ENCODE results near the gene PEX26. TPM values are rescaled to one million over a fixed set of nuclear protein-coding genes. Genes with fewer than 3 reads are reported as not detected.
"Not testable (repeated sequence)": the region's sequence is repeated elsewhere in the genome, so short reads cannot be mapped to it uniquely, and the experiment has no call there.

PEX26 gene
- total RNA-seq, 1 experiment from 2014 or later = 47.1 TPM

GRCh38 chr22:18050065-18050464, 27.7 kb upstream of the PEX26 start:
- Mint-ChIP-seq H3K27me3 (ENCODE audit: insufficient read depth, unreplicated experiment) (no peaks in the 10 kb centered on the region), H3K4me1 (ENCODE audit: insufficient read depth, unreplicated experiment) (no peaks in the 10 kb centered on the region), H3K9me3 (ENCODE audit: unreplicated experiment) (no peaks in the 10 kb centered on the region), H3K36me3 (ENCODE audit: insufficient read depth, unreplicated experiment) (no peaks in the 10 kb centered on the region), H3K27ac (ENCODE audit: low read depth, unreplicated experiment) (no peak overlapping the region), H3K4me3 (ENCODE audit: unreplicated experiment) (no peak overlapping the region)
- CTCF ChIA-PET = interaction anchor here (0.5 kb wide), 1 partner anchor 443 kb away, joined by 3 read pairs; no protein-coding TSS in a partner anchor
- BruUV-seq (replicated peaks) = no TSS peak
- DNase-seq (ENCODE audit: unreplicated experiment) = no peak
- intact Hi-C loops (cut with micrococcal nuclease) = no loop called here
- no peak for TF ChIP-seq CTCF (IDR thresholded peaks at IDR 0.05; ENCODE audit: unreplicated experiment)
- POLR2A ChIA-PET = no interaction called here

- POLR2A ChIA-PET = interaction anchor here (1.7 kb wide), 1 partner anchor 16 kb away, joined by 4 read pairs; no protein-coding TSS in a partner anchor
- H3K4me3 Mint-ChIP-seq (ENCODE audit: unreplicated experiment); CTCF ChIA-PET; H3K27me3 Mint-ChIP-seq (ENCODE audit: insufficient read depth, unreplicated experiment); H3K4me1 Mint-ChIP-seq (ENCODE audit: insufficient read depth, unreplicated experiment); H3K9me3 Mint-ChIP-seq (ENCODE audit: unreplicated experiment); H3K27ac Mint-ChIP-seq (ENCODE audit: low read depth, unreplicated experiment); intact Hi-C loops (cut with micrococcal nuclease); BruUV-seq (replicated peaks); DNase-seq (ENCODE audit: unreplicated experiment); H3K36me3 Mint-ChIP-seq (ENCODE audit: insufficient read depth, unreplicated experiment): not testable (repeated sequence)
Measured at GRCh38 chr22:18051113-18051512, 26.7 kb upstream of the PEX26 start.

- H3K36me3 Mint-ChIP-seq (ENCODE audit: insufficient read depth, unreplicated experiment); H3K4me3 Mint-ChIP-seq (ENCODE audit: unreplicated experiment); H3K27ac Mint-ChIP-seq (ENCODE audit: low read depth, unreplicated experiment); BruUV-seq (replicated peaks); intact Hi-C loops (cut with micrococcal nuclease); H3K27me3 Mint-ChIP-seq (ENCODE audit: insufficient read depth, unreplicated experiment); POLR2A ChIA-PET; H3K9me3 Mint-ChIP-seq (ENCODE audit: unreplicated experiment); DNase-seq (ENCODE audit: unreplicated experiment): not testable (repeated sequence)
- H3K4me1 Mint-ChIP-seq (ENCODE audit: insufficient read depth, unreplicated experiment) = peaks cover 25% of the 10 kb centered on the region
- CTCF ChIA-PET = interaction anchor here (0.6 to 1.1 kb wide), 6 partner anchors 14 to 23 kb away, joined by 3 to 4 read pairs (median 3); no protein-coding TSS in a partner anchor
Measured at GRCh38 chr22:18053216-18053946, 24.4 kb upstream of the PEX26 start.

GRCh38 chr22:18055619-18056160, 22.1 kb upstream of the PEX26 start:
- intact Hi-C loops (cut with micrococcal nuclease) = no loop called here
- TF ChIP-seq CTCF (IDR thresholded peaks at IDR 0.05; ENCODE audit: unreplicated experiment) = no peak
- POLR2A ChIA-PET = interaction anchor here (0.5 to 4.5 kb wide), 9 partner anchors 8 to 32 kb away, joined by 3 to 49 read pairs (median 6); partner anchors contain the start of genes MICAL3 and PEX26
- DNase-seq (ENCODE audit: unreplicated experiment) = no peak
- H3K4me1 Mint-ChIP-seq (ENCODE audit: insufficient read depth, unreplicated experiment) = peaks cover 25% of the 10 kb centered on the region
- CTCF ChIA-PET = interaction anchor here (0.6 to 5.1 kb wide), 7 partner anchors 11 to 226 kb away, joined by 3 to 45 read pairs (median 3); no protein-coding TSS in a partner anchor
- no peak overlapping the region for H3K4me3 Mint-ChIP-seq (ENCODE audit: unreplicated experiment)
- no peaks in the 10 kb centered on the region for H3K36me3 Mint-ChIP-seq (ENCODE audit: insufficient read depth, unreplicated experiment)
- H3K27ac Mint-ChIP-seq (ENCODE audit: low read depth, unreplicated experiment) = no peak overlapping the region
- BruUV-seq (replicated peaks) = no TSS peak
- no peaks in the 10 kb centered on the region for H3K9me3 Mint-ChIP-seq (ENCODE audit: unreplicated experiment)
- H3K27me3 Mint-ChIP-seq (ENCODE audit: insufficient read depth, unreplicated experiment) = no peaks in the 10 kb centered on the region

GRCh38 chr22:18056161-18056666, 21.6 kb upstream of the PEX26 start:
- POLR2A ChIA-PET = interaction anchor here (0.9 to 4.5 kb wide), 8 partner anchors 9 to 33 kb away, joined by 3 to 49 read pairs (median 12); partner anchors contain the start of genes MICAL3 and PEX26
- no peaks in the 10 kb centered on the region for H3K27me3 Mint-ChIP-seq (ENCODE audit: insufficient read depth, unreplicated experiment)
- no peak for DNase-seq (ENCODE audit: unreplicated experiment)
- no peaks in the 10 kb centered on the region for H3K9me3 Mint-ChIP-seq (ENCODE audit: unreplicated experiment)
- H3K36me3 Mint-ChIP-seq (ENCODE audit: insufficient read depth, unreplicated experiment) = no peaks in the 10 kb centered on the region
- peaks cover 29% of the 10 kb centered on the region for H3K4me1 Mint-ChIP-seq (ENCODE audit: insufficient read depth, unreplicated experiment)
- peak overlapping the region; percentile 3 for H3K27ac Mint-ChIP-seq (ENCODE audit: low read depth, unreplicated experiment)
- no peak for TF ChIP-seq CTCF (IDR thresholded peaks at IDR 0.05; ENCODE audit: unreplicated experiment)
- CTCF ChIA-PET = interaction anchor here (0.9 to 5.1 kb wide), 4 partner anchors 17 to 226 kb away, joined by 3 to 45 read pairs (median 7); no protein-coding TSS in a partner anchor
- intact Hi-C loops (cut with micrococcal nuclease) = no loop called here
- BruUV-seq (replicated peaks) = no TSS peak
- no peak overlapping the region for H3K4me3 Mint-ChIP-seq (ENCODE audit: unreplicated experiment)

All from MCF 10A (cell line).